Heart right ventricle (tissue), 16 donors: ENCODE measurements around the gene SLC27A3. TPM values are rescaled to one million over a fixed set of nuclear protein-coding genes. Genes with fewer than 3 reads are reported as not detected.

ENCODE experiments used
- ATAC-seq, 8 donors: fragments of 200-7000 bp; cut with Tn5 transposase; one replicate each; pipeline ENCODE4 v1.9.1; 2020; ENCODE audit warnings: mild to moderate bottlenecking in 8 of 8, moderate library complexity in 8 of 8, moderate number of reproducible peaks in 1 of 8
- DNase-seq, 2 donors: peaks; one replicate each; pipeline ENCODE4 v3.0.0-alpha.2; 2020
- H3K27ac ChIP-seq, 10 donors: fragments of 200-600 bp; sonication (generic) in 2 of 10; one replicate each; pipeline versions ENCODE4 v1.5.0 to v1.8.0; 2020 to 2022; ENCODE audit warnings: mild to moderate bottlenecking in 3 of 10
- H3K27me3 ChIP-seq, 7 donors: fragments of 200-600 bp; one replicate each; pipeline ENCODE4 v1.8.0; 2021 to 2022; ENCODE audit warnings: mild to moderate bottlenecking in 2 of 7
- H3K36me3 ChIP-seq, 9 donors: fragments of 200-600 bp; sonication (generic) in 1 of 9; one replicate each; pipeline versions ENCODE4 v1.5.0 to v1.8.0; 2020 to 2022; ENCODE audit warnings: mild to moderate bottlenecking in 2 of 9
- H3K4me1 ChIP-seq, 9 donors: fragments of 200-600 bp; sonication (generic) in 1 of 9; one replicate each; pipeline versions ENCODE4 v1.5.0 to v1.8.0; 2020 to 2022; ENCODE audit warnings: mild to moderate bottlenecking in 4 of 9
- H3K4me3 ChIP-seq, 10 donors: fragments of 200-600 bp; sonication (generic) in 2 of 10; one replicate each; pipeline versions ENCODE4 v1.5.0 to v1.8.0; 2020 to 2022; ENCODE audit warnings: mild to moderate bottlenecking in 7 of 10, moderate library complexity in 2 of 10
- H3K9me3 ChIP-seq, 11 donors: fragments of 200-600 bp in 10 of 11; sonication (generic) in 2 of 11; one replicate each; pipeline versions ENCODE4 v1.5.0 to v1.8.0; 2013 to 2022; ENCODE audit warnings: mild to moderate bottlenecking in 2 of 11, control low read depth in 1 of 11, moderate library complexity in 1 of 11
- WGBS, 2 donors: extraction: QIAGEN DNeasy Blood & Tissue Kit; methylation state at CpG; one replicate each; pipeline ENCODE4 v1.1.7; 2013; ENCODE audit warnings: inconsistent platforms in 1 of 2; 5-methylcytosine and 5-hydroxymethylcytosine counted together
- intact Hi-C, 10 donors: fragments of 100-400 bp; cut with DNase I; formaldehyde crosslinking; loops; one replicate each; pipeline versions ENCODE4 v1.11.1 to v1.14.2; 2022
- polyA plus RNA-seq, 2 donors: library from polyadenylated mRNA; stranded (reverse); fragments of 200-250 nt; gene quantifications; one replicate each; pipeline ENCODE4 v1.2.3, GENCODE V29; 2013
- total RNA-seq, 10 donors: library from RNA; stranded (reverse); fragmentation: NEBNext Ultra II Directional in 3 of 10; extraction: Animal tissue kit (Norgen Biotek cat#: 25700) in 3 of 10; gene quantifications; one replicate each; pipeline versions ENCODE4 v1.2.1 to v1.2.4, GENCODE V29; 2021 to 2023
- TF ChIP-seq, protein P1 (sequence below), 9 donors: fragments of 200-600 bp; sonication (generic) in 2 of 9; IDR thresholded peaks; one replicate each; pipeline versions ENCODE4 v1.5.0 to v1.8.0; 2021 to 2022; ENCODE audit warnings: antibody characterized with exemption in 9 of 9, mild to moderate bottlenecking in 5 of 9, moderate library complexity in 1 of 9
- donor health status: Arrhythmogenic right ventricular cardiomyopathy.
- donor health status: ischemic (EF 13 %, LVEDD 7.1; RV severe dilation, severe dysfunction).
- donor health status: healthy with polysubstance abuse.
- donor health status: DM: no; HTN: yes; CAD: no.
- donor health status: DM: no; HTN: no; CAD: no.
- donor health status: ischemic (EF 25% LVEDD 6.9; RV normal size, moderate dysfunction).
- donor health status: ischemic (EF 25% LVEDD 5.7; RV mildly dilated, moderate dysfunction).
- donor health status: healthy.
- donor health status: DM: yes; HTN: yes; CAD: no.
- donor health status: Ischemic cardiomyopathy.
- donor health status: ischemic (EF 35%, LVEDD 5.7; RV mildly dilated, moderate dysfunction).
- donor health status: nonischemic (EF 11% LVEDD 7.7; RV severe dilation, severe dysfunction).
- donor health status: DM: yes; HTN: yes; CAD: no.
- donor health status: PGD.
- donor health status: ischemic (EF 29% LVEDD 5.4; RV normal size, mild dysfunction).
- donor health status: nonischemic (EF 23%, LVEDD 6.1; RV moderate dilation, normal function).

Gene SLC27A3
- total and polyA plus RNA-seq, 12 donors, result 5.9 to 43.8 (median 9.2) TPM

DNA sequence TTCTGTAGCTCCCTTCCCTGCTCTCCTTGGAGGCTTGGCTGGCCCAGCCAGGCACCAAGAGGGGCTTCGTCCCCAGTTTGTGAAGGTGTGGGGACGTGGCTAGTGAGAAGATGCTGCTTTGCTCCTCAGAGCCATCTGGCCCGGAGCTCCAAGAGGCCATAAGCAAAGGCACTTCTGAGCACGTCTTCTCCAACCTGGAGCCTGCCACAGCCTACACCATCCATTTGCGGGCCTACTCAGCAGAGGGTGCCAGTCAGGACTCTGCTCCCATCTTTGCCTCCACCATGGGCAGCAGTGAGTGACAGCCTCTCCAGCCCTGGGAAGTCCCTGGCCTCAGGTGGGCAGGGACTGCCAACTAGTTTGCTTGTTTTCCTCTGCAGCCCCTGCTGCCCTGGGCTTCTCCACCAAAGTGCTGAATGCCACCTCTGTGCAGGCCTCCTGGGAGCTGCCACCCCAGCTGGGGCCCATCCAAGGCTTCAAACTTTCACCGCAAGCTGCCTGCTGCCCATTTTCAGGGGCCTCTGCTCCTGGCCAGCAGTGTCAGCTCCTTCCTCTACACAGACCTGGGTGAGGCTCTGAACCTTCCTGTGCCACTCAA, 25.9 kb downstream of the SLC27A3 start:
- DNase-seq, result no peak
- intact Hi-C loops, result loop anchor here in 1 of 10 donors (5.0 kb wide), 1 partner anchor 181 kb away; no protein-coding TSS in a partner anchor

DNA sequence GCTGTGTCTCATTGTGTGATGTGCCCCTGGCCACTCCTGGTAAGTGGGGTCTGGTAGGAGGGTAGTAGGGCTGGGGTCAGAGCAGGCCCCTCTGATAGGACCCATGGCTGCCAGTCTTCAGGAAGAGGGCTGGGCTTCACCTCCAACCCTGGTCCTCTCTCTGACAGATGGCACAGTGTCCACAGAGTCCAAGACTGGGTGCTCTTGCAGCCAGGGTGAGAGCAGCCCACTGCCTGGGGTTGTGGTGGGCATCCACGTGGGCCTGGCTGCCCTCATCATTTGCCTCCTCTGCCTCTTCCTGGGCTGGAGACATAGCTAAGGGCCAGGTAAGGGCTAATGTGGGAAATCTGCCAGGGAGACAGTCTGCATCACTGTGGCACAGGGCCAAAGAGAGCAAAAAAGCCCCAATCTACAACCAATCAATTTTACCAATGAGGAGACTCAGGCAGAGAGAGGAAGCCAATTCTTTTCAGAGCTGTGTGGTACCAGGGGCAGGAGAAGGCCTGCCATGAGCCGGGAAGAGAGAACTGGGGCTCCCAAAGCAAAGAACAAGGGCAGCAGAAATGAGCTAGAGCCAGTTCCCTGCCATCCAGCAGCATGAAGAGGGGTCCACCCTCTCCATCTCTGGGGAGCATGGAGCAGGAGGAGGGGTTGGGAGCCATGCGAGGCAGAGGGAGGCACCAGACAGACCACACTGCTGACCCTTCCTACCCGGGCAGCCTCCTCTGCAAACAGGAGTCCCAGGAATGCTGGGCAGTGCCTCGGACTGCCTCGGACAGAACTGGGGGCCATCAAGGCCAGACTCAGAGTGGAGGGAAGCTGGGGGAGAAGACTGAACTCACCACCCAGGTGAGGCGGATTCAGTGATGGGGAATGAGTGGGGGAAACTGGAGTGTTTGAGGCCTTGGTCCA, 26.8 kb downstream of the SLC27A3 start:
- peaks cover 0 to 21% (median 1%) of the 10 kb centered on the region in 9 donors for H3K36me3 ChIP-seq
- H3K4me3 ChIP-seq, result no peak overlapping the region
- H3K9me3 ChIP-seq, result no peaks in the 10 kb centered on the region
- ATAC-seq (no peak), DNase-seq (no peak)
- peaks cover 3 to 51% (median 31%) of the 10 kb centered on the region in 9 donors for H3K4me1 ChIP-seq
- 91 to 92% methylated on average over 7 of the region's 7 CpGs for WGBS, 2 donors
- TF ChIP-seq, protein P1, sequence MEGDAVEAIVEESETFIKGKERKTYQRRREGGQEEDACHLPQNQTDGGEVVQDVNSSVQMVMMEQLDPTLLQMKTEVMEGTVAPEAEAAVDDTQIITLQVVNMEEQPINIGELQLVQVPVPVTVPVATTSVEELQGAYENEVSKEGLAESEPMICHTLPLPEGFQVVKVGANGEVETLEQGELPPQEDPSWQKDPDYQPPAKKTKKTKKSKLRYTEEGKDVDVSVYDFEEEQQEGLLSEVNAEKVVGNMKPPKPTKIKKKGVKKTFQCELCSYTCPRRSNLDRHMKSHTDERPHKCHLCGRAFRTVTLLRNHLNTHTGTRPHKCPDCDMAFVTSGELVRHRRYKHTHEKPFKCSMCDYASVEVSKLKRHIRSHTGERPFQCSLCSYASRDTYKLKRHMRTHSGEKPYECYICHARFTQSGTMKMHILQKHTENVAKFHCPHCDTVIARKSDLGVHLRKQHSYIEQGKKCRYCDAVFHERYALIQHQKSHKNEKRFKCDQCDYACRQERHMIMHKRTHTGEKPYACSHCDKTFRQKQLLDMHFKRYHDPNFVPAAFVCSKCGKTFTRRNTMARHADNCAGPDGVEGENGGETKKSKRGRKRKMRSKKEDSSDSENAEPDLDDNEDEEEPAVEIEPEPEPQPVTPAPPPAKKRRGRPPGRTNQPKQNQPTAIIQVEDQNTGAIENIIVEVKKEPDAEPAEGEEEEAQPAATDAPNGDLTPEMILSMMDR (IDR thresholded peaks at IDR 0.05), result no peak
- H3K27me3 ChIP-seq, result no peaks in the 10 kb centered on the region
- H3K27ac ChIP-seq, result no peak overlapping the region
- intact Hi-C loops, result loop anchor here in 1 of 10 donors (5.0 kb wide), 1 partner anchor 180 kb away; no protein-coding TSS in a partner anchor

More for the DNA sequence above, 25.9 kb downstream of the SLC27A3 start:
- ATAC-seq, result no peak
- no peak overlapping the region for H3K4me3 ChIP-seq
- 95 to 97% methylated on average over 6 of the region's 6 CpGs for WGBS, 2 donors
- H3K27ac ChIP-seq, result no peak overlapping the region
- TF ChIP-seq, protein P1 (IDR thresholded peaks at IDR 0.05), result no peak
- H3K9me3 ChIP-seq, result no peaks in the 10 kb centered on the region
- H3K36me3 ChIP-seq, result peaks cover 0 to 16% (median 0%) of the 10 kb centered on the region in 9 donors
- no peaks in the 10 kb centered on the region for H3K27me3 ChIP-seq
- H3K4me1 ChIP-seq, result peaks cover 3 to 52% (median 31%) of the 10 kb centered on the region in 9 donors

DNA sequence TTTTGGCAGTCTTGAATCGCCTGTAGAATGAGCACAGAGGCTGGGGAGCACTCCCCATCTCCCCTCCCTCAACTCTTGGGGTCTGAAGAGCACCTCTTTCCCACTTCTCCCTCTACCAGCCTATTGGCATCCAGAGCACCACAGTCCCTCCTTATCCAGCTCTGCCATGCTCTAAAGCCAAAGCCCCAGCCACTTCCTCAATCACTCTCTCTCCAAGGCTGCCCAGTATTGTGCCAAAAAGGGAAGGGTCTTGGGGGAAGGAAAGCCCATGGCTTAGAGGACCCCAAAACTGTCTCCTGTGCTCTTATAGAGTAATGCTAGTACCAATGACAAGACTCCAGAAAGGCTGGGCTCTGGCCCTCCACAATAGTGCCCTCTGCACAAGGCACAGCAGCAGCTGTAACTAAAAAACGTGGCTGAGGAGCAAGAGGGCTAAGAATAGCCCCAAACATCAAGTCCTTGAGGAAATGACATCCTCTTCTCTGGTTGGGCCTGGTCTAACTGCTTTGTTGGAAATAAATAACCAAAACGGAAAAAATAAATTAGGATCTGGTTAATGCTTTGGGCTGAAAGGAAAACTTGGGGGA, 28.4 kb downstream of the SLC27A3 start:
- H3K36me3 ChIP-seq, result peaks cover 0 to 36% (median 9%) of the 10 kb centered on the region in 9 donors
- WGBS, 2 donors, result 45 to 51% methylated on average over 3 of the region's 3 CpGs
- H3K27me3 ChIP-seq, result no peaks in the 10 kb centered on the region
- TF ChIP-seq, protein P1 (IDR thresholded peaks at IDR 0.05), result no peak
- ATAC-seq, result peak in 4 of 8 donors; percentile 6 to 63 (median 41)
- intact Hi-C loops, result loop anchor here in 1 of 10 donors (5.0 kb wide), 1 partner anchor 179 kb away; no protein-coding TSS in a partner anchor
- H3K4me3 ChIP-seq, result no peak overlapping the region
- H3K4me1 ChIP-seq, result peaks cover 3 to 47% (median 31%) of the 10 kb centered on the region in 9 donors
- no peak for DNase-seq
- H3K9me3 ChIP-seq, result no peaks in the 10 kb centered on the region
- H3K27ac ChIP-seq, result peak overlapping the region in 9 of 10 donors; percentile 29 to 74 (median 54)

DNA sequence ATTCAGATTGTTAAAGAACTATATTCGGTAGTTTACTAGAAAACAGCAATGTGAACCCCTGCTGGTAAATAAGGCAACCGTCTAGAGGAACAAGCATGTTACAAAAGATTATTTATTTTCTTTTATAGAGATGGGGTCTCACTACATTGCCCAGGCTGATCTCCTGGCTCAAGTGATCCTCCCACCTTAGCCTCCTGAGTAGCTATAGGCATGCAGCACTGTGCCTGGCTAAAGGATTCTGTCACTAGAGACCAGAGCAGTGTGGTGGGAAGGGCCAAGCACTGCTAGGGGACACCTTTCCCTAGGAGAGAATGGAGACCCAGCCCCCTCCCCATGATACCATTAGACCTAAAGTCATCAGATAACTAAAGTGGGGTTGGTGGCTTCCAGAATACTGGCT, 28.9 kb downstream of the SLC27A3 start:
- DNase-seq, result no peak
- TF ChIP-seq, protein P1 (IDR thresholded peaks at IDR 0.05), result no peak
- WGBS, 2 donors, result 57 to 73% methylated on average over 2 of the region's 2 CpGs

More for the DNA sequence above, 28.9 kb downstream of the SLC27A3 start:
- no peaks in the 10 kb centered on the region for H3K9me3 ChIP-seq
- intact Hi-C loops, result loop anchor here in 1 of 10 donors (5.0 kb wide), 1 partner anchor 178 kb away; no protein-coding TSS in a partner anchor
- H3K4me3 ChIP-seq, result no peak overlapping the region
- H3K36me3 ChIP-seq, result peaks cover 0 to 42% (median 9%) of the 10 kb centered on the region in 9 donors
- H3K4me1 ChIP-seq, result peaks cover 3 to 47% (median 31%) of the 10 kb centered on the region in 9 donors
- H3K27ac ChIP-seq, result peak overlapping the region in 9 of 10 donors; percentile 29 to 74 (median 54)
- peak in 1 of 8 donors; percentile 19 for ATAC-seq
- no peaks in the 10 kb centered on the region for H3K27me3 ChIP-seq
